Measurements from ENCODE around the gene BLOC1S1.

Gene BLOC1S1

GRCh38 chr12:55686366-55687010, 29.4 kb upstream of the BLOC1S1 start:
- no peak for ATAC-seq (ENCODE audit: low read depth)
- no peak overlapping the region for H3K4me3 ChIP-seq (ENCODE audit: severe bottlenecking)
- no peaks in the 10 kb centered on the region for H3K27me3 ChIP-seq (ENCODE audit: insufficient read depth, poor library complexity, severe bottlenecking)
- no peak for DNase-seq (ENCODE audit: low spot score)
- no peak overlapping the region for H3K27ac ChIP-seq (ENCODE audit: poor library complexity, severe bottlenecking)
- no peak for TF ChIP-seq CTCF (IDR thresholded peaks at IDR 0.05; ENCODE audit: poor library complexity, severe bottlenecking)
- no peaks in the 10 kb centered on the region for H3K36me3 ChIP-seq (ENCODE audit: low read depth)
- no peaks in the 10 kb centered on the region for H3K4me1 ChIP-seq (ENCODE audit: insufficient read depth, poor library complexity, severe bottlenecking)
- H3K9me3 ChIP-seq (ENCODE audit: severe bottlenecking) = no peaks in the 10 kb centered on the region

- Histone ChIP-seq H3K36me3 (ENCODE audit: low read depth) (no peaks in the 10 kb centered on the region), H3K27me3 (ENCODE audit: insufficient read depth, poor library complexity, severe bottlenecking) (no peaks in the 10 kb centered on the region), H3K4me1 (ENCODE audit: insufficient read depth, poor library complexity, severe bottlenecking) (no peaks in the 10 kb centered on the region), H3K27ac (ENCODE audit: poor library complexity, severe bottlenecking) (no peak overlapping the region), H3K9me3 (ENCODE audit: severe bottlenecking) (no peaks in the 10 kb centered on the region), H3K4me3 (ENCODE audit: severe bottlenecking) (no peak overlapping the region)
- ATAC-seq (ENCODE audit: low read depth) = no peak; the same call in 2 of the 3 replicates
- no peak for DNase-seq (ENCODE audit: low spot score)
- no peak for TF ChIP-seq CTCF (IDR thresholded peaks at IDR 0.05; ENCODE audit: poor library complexity, severe bottlenecking)
These were observed 28.1 kb upstream of the BLOC1S1 start for GRCh38 chr12:55687746-55688145.

- H3K4me1 ChIP-seq (ENCODE audit: insufficient read depth, poor library complexity, severe bottlenecking) = no peaks in the 10 kb centered on the region
- H3K36me3 ChIP-seq (ENCODE audit: low read depth) = no peaks in the 10 kb centered on the region
- no peak for ATAC-seq (ENCODE audit: low read depth)
- H3K27me3 ChIP-seq (ENCODE audit: insufficient read depth, poor library complexity, severe bottlenecking) = no peaks in the 10 kb centered on the region
- no peak overlapping the region for H3K27ac ChIP-seq (ENCODE audit: poor library complexity, severe bottlenecking)
- no peak overlapping the region for H3K4me3 ChIP-seq (ENCODE audit: severe bottlenecking)
- TF ChIP-seq CTCF (IDR thresholded peaks at IDR 0.05; ENCODE audit: poor library complexity, severe bottlenecking) = no peak
- H3K9me3 ChIP-seq (ENCODE audit: severe bottlenecking) = no peaks in the 10 kb centered on the region
- no peak for DNase-seq (ENCODE audit: low spot score)
These were observed 26.9 kb upstream of the BLOC1S1 start for GRCh38 chr12:55688716-55689655.

GRCh38 chr12:55692631-55693322, 23.1 kb upstream of the BLOC1S1 start:
- no peaks in the 10 kb centered on the region for H3K36me3 ChIP-seq (ENCODE audit: low read depth)
- ATAC-seq (ENCODE audit: low read depth) = no peak

More at GRCh38 chr12:55692631-55693322, 23.1 kb upstream of the BLOC1S1 start:
- no peak for DNase-seq (ENCODE audit: low spot score)
- Histone ChIP-seq H3K27me3 (ENCODE audit: insufficient read depth, poor library complexity, severe bottlenecking) (no peaks in the 10 kb centered on the region), H3K27ac (ENCODE audit: poor library complexity, severe bottlenecking) (no peak overlapping the region), H3K4me3 (ENCODE audit: severe bottlenecking) (no peak overlapping the region), H3K9me3 (ENCODE audit: severe bottlenecking) (no peaks in the 10 kb centered on the region), H3K4me1 (ENCODE audit: insufficient read depth, poor library complexity, severe bottlenecking) (no peaks in the 10 kb centered on the region)
- TF ChIP-seq CTCF (IDR thresholded peaks at IDR 0.05; ENCODE audit: poor library complexity, severe bottlenecking) = no peak
